HepG2 (cell line): Measurements from ENCODE around the gene RNU7-1. TPM values are rescaled to one million over a fixed set of nuclear protein-coding genes. Genes with fewer than 3 reads are reported as not detected.

Source experiments
- AGO1 ChIP-seq: fragments of 200-400 bp; formaldehyde crosslinking; IDR thresholded peaks from 2 replicates; pipeline ENCODE4 v1.6.1; 2017; ENCODE audit warnings: mild to moderate bottlenecking, low read depth, low read length, moderate library complexity; ENCODE audit not compliant: poor library complexity, severe bottlenecking
- DMAP1 ChIP-seq: IDR thresholded peaks from 2 replicates; pipeline ENCODE4 v1.6.1; 2016
- EP300 ChIP-seq, 3 experiments: sonication (generic) in 1 of 3; formaldehyde crosslinking in 1 of 3; IDR thresholded peaks; 2 replicates each; pipeline versions ENCODE4 v1.5.1 to v1.6.1; 2011 to 2020; ENCODE audit warnings: low read depth in 2 of 3, low read length in 2 of 3, borderline replicate concordance in 1 of 3, improper control_type of control experiment in 1 of 3, mild to moderate bottlenecking in 1 of 3, missing genetic modification reagents in 1 of 3, moderate library complexity in 1 of 3
- HOXA9 ChIP-seq: sonication (generic); formaldehyde crosslinking; IDR thresholded peaks from 2 replicates; pipeline ENCODE4 v1.8.1; 2022; ENCODE audit warnings: missing genetic modification reagents, mild to moderate bottlenecking, moderate library complexity, borderline replicate concordance
- IKZF4 ChIP-seq: sonication (generic); formaldehyde crosslinking; IDR thresholded peaks from 2 replicates; pipeline ENCODE4 v1.5.1; 2020; ENCODE audit warnings: borderline replicate concordance, mild to moderate bottlenecking, low read depth, missing genetic modification reagents; ENCODE audit errors: not compliant biosample characterization
- ISX ChIP-seq: sonication (generic); formaldehyde crosslinking; conservative IDR thresholded peaks from 2 replicates; pipeline ENCODE4 v1.5.0; 2020; ENCODE audit warnings: missing genetic modification reagents
- KAT2B ChIP-seq: fragments of 150-350 bp; IDR thresholded peaks from 2 replicates; pipeline ENCODE4 v1.6.1; 2014; ENCODE audit warnings: low read depth, low read length, borderline replicate concordance
- MZF1 ChIP-seq: sonication (generic); formaldehyde crosslinking; IDR thresholded peaks from 2 replicates; pipeline ENCODE4 v1.8.1; 2023; ENCODE audit warnings: mild to moderate bottlenecking, missing genetic modification reagents, borderline replicate concordance
- SIX4 ChIP-seq: sonication (generic); formaldehyde crosslinking; IDR thresholded peaks from 2 replicates; pipeline ENCODE4 v1.4.0; 2020; ENCODE audit warnings: missing genetic modification reagents
- TEAD3 ChIP-seq: optimal IDR thresholded peaks from 2 replicates; pipeline ENCODE3; 2016; ENCODE audit warnings: borderline replicate concordance
- TMF1 ChIP-seq: sonication (generic); formaldehyde crosslinking; IDR thresholded peaks from 2 replicates; pipeline ENCODE4 v1.8.1; 2022; ENCODE audit warnings: low read depth, missing genetic modification reagents
- ZNF547 ChIP-seq: sonication (generic); formaldehyde crosslinking; IDR thresholded peaks from 2 replicates; pipeline ENCODE4 v1.5.1; 2020; ENCODE audit warnings: mild to moderate bottlenecking, missing genetic modification reagents
- ZNF558 ChIP-seq: sonication (generic); formaldehyde crosslinking; IDR thresholded peaks from 2 replicates; pipeline ENCODE4 v1.9.0; 2022; ENCODE audit warnings: mild to moderate bottlenecking, missing genetic modification reagents, borderline replicate concordance
- polyA plus RNA-seq, 8 experiments: library from polyadenylated mRNA; depleted of rRNA in 3 of 8; stranded (reverse) in 7 of 8; unstranded in 1 of 8; fragments of >200 nt; fragmentation: Illumina TruSeq in 4 of 8; extraction: Trizol in 4 of 8; gene quantifications; 2 replicates each; pipeline versions ENCODE4 v1.2.1 to v1.2.3, GENCODE V29; 2011 to 2016; ENCODE audit warnings: low read depth in 4 of 8, missing spikeins in 1 of 8, mixed read lengths in 1 of 8; ENCODE audit not compliant: insufficient read depth in 1 of 8
- total RNA-seq, 5 experiments: library from RNA; depleted of rRNA; stranded (reverse); fragments of >200 nt; fragmentation: Illumina TruSeq; extraction: Trizol; gene quantifications; 2 replicates each; pipeline ENCODE4 v1.2.3, GENCODE V29; 2016; ENCODE audit warnings: low read depth in 1 of 5
- TF ChIP-seq, protein P1 (sequence below): sonication (generic); formaldehyde crosslinking; IDR thresholded peaks from 2 replicates; pipeline ENCODE4 v1.8.0; 2022; ENCODE audit warnings: mild to moderate bottlenecking, missing genetic modification reagents
- TF ChIP-seq, protein P2 (sequence below): sonication (generic); formaldehyde crosslinking; IDR thresholded peaks from 2 replicates; pipeline ENCODE4 v1.5.1; 2020; ENCODE audit warnings: missing genetic modification reagents, mild to moderate bottlenecking, borderline replicate concordance
- TF ChIP-seq, protein P3 (sequence below): sonication (generic); formaldehyde crosslinking; IDR thresholded peaks from 2 replicates; pipeline ENCODE4 v1.4.0; 2020; ENCODE audit warnings: mild to moderate bottlenecking, missing genetic modification reagents
- TF ChIP-seq, protein P4 (sequence below): IDR thresholded peaks from 2 replicates; pipeline ENCODE4 v1.6.1; 2016; ENCODE audit warnings: missing compliant biosample characterization, missing genetic modification reagents, borderline replicate concordance
- TF ChIP-seq, protein P5 (sequence below): sonication (generic); formaldehyde crosslinking; IDR thresholded peaks from 2 replicates; pipeline ENCODE4 v1.4.0; 2020; ENCODE audit warnings: missing genetic modification reagents

RNU7-1 gene
- total and polyA plus RNA-seq, 2 of the 13 experiments (the other 11 are each of a cell fraction or from before 2014, with no cell fraction given) = not detected

DNA sequence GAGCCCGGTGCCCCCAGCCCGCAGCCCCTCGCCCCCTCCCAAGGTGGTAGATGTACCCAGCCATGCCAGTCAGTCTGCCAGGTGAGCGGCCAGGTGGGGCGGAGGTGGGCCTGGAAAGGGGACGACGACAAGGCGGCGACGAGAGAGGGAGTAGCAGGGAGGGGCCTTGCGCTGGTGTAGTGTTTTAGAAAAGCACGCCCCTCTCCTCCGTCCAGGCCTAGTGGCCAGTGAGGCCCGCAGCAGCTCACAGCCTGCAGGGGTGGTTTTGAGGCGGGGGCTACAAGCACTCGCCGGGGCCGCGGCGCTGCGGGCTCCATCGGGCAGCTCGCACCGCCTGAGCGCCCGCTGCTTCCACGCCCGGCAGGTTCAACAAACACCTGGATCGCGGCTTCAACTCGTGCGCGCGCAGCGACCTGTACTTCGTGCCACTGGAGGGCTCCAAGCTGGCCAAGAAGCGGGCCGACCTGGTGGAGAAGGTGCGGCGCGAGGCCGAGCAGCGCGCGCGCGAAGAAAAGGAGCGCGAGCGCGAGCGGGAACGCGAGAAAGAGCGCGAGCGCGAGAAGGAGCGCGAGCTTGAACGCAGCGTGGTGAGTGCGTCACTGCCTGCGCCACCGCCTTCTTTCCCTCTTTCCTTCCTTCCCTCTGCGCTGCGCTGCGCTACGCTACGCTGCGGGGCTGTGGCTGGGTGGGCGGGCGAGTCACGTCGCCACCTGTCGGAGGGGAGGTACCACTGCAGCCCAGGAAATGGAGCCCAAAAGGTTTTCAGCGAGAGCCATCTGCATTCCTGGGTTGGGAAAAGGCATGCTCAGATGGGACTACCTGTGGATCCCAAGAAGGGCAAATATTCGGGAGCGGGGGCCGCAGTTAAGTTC, 5.9 kb upstream of the RNU7-1 start (continued):
- TF ChIP-seq, protein P1, sequence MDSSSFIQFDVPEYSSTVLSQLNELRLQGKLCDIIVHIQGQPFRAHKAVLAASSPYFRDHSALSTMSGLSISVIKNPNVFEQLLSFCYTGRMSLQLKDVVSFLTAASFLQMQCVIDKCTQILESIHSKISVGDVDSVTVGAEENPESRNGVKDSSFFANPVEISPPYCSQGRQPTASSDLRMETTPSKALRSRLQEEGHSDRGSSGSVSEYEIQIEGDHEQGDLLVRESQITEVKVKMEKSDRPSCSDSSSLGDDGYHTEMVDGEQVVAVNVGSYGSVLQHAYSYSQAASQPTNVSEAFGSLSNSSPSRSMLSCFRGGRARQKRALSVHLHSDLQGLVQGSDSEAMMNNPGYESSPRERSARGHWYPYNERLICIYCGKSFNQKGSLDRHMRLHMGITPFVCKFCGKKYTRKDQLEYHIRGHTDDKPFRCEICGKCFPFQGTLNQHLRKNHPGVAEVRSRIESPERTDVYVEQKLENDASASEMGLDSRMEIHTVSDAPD (CRISPR knock-in tag) = peak; percentile 30; the same call in 1 of the 2 replicates
- TF ChIP-seq, protein P2, sequence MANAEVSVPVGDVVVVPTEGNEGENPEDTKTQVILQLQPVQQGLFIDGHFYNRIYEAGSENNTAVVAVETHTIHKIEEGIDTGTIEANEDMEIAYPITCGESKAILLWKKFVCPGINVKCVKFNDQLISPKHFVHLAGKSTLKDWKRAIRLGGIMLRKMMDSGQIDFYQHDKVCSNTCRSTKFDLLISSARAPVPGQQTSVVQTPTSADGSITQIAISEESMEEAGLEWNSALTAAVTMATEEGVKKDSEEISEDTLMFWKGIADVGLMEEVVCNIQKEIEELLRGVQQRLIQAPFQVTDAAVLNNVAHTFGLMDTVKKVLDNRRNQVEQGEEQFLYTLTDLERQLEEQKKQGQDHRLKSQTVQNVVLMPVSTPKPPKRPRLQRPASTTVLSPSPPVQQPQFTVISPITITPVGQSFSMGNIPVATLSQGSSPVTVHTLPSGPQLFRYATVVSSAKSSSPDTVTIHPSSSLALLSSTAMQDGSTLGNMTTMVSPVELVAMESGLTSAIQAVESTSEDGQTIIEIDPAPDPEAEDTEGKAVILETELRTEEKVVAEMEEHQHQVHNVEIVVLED (CRISPR knock-in tag) = peak; percentile 98
- TF ChIP-seq MZF1 = no peak
- peak; percentile 88 for TF ChIP-seq ZNF547 (CRISPR knock-in tag)
- TF ChIP-seq HOXA9 (CRISPR knock-in tag) = no peak
- TF ChIP-seq DMAP1 (CRISPR knock-in tag) = peak; percentile 78
- TF ChIP-seq, protein P3, sequence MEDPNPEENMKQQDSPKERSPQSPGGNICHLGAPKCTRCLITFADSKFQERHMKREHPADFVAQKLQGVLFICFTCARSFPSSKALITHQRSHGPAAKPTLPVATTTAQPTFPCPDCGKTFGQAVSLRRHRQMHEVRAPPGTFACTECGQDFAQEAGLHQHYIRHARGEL = peak; percentile 74; the same call in 1 of the 2 replicates
- TF ChIP-seq ISX (CRISPR knock-in tag) = no peak
- no peak; the same call in 1 of the 2 replicates for TF ChIP-seq SIX4 (CRISPR knock-in tag)
- peak; percentile 99 for TF ChIP-seq AGO1
- no peak for TF ChIP-seq KAT2B
- TF ChIP-seq EP300 (IDR thresholded peaks at IDR 0.05; ENCODE audit: low read depth in 2 of 2, low read length in 2 of 2) = 0 out of 4 replicates have a peak, but pooled peaks of 1 of the 2 experiments have one; percentile 10
- 0 out of 2 replicates have a peak, but pooled peaks have one; percentile 21 for TF ChIP-seq EP300 (CRISPR knock-in tag; IDR thresholded peaks at IDR 0.05; ENCODE audit: borderline replicate concordance)
- TF ChIP-seq TEAD3 = peak; percentile 79
- peak; percentile 89 for TF ChIP-seq TMF1 (CRISPR knock-in tag)
- TF ChIP-seq, protein P4, sequence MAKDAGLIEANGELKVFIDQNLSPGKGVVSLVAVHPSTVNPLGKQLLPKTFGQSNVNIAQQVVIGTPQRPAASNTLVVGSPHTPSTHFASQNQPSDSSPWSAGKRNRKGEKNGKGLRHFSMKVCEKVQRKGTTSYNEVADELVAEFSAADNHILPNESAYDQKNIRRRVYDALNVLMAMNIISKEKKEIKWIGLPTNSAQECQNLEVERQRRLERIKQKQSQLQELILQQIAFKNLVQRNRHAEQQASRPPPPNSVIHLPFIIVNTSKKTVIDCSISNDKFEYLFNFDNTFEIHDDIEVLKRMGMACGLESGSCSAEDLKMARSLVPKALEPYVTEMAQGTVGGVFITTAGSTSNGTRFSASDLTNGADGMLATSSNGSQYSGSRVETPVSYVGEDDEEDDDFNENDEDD (CRISPR knock-in tag) = peak; percentile 93
- no peak for TF ChIP-seq IKZF4 (CRISPR knock-in tag)
- TF ChIP-seq, protein P5, sequence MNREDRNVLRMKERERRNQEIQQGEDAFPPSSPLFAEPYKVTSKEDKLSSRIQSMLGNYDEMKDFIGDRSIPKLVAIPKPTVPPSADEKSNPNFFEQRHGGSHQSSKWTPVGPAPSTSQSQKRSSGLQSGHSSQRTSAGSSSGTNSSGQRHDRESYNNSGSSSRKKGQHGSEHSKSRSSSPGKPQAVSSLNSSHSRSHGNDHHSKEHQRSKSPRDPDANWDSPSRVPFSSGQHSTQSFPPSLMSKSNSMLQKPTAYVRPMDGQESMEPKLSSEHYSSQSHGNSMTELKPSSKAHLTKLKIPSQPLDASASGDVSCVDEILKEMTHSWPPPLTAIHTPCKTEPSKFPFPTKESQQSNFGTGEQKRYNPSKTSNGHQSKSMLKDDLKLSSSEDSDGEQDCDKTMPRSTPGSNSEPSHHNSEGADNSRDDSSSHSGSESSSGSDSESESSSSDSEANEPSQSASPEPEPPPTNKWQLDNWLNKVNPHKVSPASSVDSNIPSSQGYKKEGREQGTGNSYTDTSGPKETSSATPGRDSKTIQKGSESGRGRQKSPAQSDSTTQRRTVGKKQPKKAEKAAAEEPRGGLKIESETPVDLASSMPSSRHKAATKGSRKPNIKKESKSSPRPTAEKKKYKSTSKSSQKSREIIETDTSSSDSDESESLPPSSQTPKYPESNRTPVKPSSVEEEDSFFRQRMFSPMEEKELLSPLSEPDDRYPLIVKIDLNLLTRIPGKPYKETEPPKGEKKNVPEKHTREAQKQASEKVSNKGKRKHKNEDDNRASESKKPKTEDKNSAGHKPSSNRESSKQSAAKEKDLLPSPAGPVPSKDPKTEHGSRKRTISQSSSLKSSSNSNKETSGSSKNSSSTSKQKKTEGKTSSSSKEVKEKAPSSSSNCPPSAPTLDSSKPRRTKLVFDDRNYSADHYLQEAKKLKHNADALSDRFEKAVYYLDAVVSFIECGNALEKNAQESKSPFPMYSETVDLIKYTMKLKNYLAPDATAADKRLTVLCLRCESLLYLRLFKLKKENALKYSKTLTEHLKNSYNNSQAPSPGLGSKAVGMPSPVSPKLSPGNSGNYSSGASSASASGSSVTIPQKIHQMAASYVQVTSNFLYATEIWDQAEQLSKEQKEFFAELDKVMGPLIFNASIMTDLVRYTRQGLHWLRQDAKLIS (CRISPR knock-in tag) = 0 out of 2 replicates have a peak, but pooled peaks have one; percentile 84
- no peak for TF ChIP-seq ZNF558 (CRISPR knock-in tag)
